NCI-H2227 (cell line): Measurements from ENCODE around the gene SHKBP1.
"Not testable (repeated sequence)": the region's sequence is repeated elsewhere in the genome, so short reads cannot be mapped to it uniquely, and the experiment has no call there.

Source experiments
- DNase-seq: peaks from one replicate; lab custom pipeline; 2025; ENCODE audit not compliant: unreplicated experiment; lab: John Stamatoyannopoulos, UW

The SHKBP1 gene

DNA sequence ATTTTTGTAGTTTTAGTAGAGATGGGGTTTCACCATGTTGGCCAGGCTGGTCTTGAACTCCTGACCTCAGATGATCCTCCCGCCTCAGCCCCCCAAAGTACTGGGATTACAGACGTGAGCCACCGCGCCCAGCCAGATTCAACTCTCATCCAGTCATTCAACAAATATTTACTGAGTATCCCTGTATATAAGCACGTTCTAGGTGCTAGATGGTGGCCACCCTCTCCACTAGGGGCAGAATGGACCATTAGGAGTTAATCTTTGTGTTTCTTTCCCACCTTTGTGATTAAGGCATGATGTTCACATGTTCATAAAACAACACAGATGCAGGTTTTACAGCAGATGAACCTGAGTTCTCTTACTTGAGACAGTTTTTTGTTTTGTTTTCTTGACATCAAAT, 7.3 kb downstream of the SHKBP1 start:
- DNase-seq = no peak

DNA sequence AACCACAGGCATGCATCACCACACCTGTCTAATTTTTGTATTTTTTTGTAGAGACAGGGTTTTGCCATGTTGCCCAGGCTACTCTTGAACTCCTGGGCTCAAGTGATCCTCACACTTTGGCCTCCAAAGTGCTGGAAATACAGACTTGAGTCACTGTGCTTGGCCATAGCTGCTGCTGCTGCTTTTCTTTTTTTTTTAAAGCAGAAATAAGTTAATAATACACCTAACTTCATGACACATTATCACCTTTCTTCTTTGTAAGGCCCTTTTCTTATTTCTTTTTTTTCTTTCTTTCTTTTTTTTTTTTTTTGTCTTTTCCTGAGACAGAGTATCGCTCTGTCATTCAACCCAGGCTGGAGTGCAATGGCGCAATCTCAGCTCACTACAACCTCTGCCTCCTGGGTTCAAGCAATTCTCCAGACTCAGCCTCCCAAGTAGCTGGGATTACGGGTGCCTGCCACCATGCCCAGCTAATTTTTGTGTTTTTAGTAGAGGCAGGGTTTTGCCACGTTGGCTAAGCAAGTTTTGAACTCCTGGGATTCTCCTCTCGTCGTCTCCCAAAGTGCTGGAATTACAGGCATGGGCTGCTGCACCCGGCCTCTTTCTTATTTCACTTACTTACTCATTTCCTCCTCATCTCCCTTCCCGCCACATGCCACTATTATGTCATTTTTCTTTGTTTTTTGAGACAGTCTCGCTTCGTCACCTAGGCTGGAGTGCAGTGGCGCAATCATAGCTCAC, 8.7 kb downstream of the SHKBP1 start:
- no peak for DNase-seq

DNA sequence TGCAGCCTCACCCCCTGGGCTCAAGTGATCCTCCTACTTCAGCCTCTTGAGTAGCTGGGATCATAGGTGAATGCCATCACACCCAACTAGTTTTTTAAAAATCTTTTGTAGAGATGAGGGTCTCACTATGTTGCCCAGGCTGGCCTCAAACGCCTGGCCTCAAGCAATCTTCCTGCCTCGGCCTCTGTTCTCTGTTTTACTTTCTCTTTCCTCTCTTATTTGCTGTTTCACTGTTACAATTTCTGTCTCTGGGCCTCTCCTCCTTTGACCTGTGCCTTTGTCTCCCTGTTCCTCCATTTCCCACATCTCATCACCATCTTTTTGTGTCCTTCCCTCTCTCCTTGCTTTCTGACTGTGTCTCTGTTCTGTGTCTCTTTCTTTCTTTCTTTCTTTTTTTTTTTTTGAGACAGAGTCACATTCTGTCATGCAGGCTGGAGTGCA, 9.3 kb downstream of the SHKBP1 start:
- DNase-seq = no peak

DNA sequence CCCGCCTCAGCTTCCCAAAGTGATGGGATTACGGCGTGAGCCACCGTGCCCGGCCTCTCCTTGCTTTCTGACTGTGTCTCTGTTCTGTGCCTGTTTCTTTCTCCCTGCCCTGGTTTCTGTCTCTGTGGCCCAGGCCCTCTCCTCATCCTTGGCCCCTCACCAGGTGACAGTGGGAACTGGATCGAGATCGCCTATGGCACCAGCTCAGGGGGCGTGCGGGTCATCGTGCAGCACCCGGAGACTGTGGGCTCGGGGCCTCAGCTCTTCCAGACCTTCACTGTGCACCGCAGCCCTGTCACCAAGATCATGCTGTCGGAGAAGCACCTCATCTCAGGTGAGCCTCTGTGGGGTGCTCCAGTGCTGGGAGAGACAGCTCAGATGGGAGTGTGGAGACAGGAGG, 9.9 kb downstream of the SHKBP1 start:
- no peak for DNase-seq

DNA sequence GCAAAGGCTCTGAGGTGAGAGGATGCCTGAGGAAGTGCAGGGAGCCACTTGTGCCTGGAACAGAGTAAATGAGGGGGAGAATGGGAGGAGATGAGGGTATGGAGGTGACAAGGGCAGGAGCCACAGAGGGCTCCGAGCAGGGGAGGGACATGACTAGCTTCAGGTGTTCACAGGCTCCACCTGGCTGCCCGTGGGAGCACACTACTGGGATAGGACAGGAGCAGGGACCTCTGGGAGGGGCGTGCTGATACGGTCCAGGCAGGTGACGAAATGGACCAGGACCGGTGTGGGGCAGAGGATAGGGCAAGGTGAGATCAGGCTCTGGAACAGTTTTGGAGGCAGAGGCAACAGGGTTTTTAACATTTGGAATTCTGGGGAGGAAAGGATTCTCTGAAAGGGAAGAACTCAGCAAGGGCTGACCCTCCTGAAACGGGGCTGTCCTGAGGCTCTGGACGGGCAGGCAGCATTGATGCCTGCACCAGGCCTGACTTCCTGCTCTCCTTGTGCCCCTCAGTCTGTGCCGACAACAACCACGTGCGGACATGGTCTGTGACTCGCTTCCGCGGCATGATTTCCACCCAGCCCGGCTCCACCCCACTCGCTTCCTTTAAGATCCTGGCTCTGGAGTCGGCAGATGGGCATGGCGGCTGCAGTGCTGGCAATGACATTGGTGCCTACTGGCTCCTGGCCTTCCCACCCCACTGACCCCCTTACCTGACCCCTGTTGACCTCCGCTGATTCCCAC, 11.6 kb downstream of the SHKBP1 start:
- no peak for DNase-seq

DNA sequence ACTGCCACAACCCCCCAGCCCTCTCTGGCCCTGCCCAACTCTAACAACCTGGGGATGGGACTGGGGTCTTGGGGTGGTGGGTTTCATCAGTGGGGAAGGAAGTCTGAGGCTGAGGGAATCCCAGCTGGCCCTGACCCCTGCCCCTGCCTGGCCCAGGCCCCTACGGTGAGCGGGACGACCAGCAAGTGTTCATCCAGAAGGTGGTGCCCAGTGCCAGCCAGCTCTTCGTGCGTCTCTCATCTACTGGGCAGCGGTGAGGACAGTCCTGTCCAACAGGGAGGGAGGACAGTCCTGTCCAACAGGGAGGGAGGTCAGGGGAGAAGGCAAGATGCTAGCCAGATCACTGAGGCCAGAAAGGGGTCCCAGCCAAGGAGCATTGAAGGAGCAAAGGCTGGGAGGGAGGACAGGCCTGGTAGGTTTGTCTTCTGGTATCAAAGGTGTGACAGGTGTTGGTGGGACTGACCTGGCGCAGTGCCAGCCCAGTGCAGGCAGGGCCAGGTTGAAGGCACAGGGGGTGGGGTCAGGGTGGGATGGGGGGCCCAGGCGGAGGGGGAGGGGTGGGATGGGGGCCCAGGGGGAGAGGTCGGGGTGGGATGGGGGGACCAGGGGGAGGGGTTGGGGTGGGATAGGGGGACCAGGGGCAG, 12.4 kb downstream of the SHKBP1 start:
- no peak for DNase-seq

DNA sequence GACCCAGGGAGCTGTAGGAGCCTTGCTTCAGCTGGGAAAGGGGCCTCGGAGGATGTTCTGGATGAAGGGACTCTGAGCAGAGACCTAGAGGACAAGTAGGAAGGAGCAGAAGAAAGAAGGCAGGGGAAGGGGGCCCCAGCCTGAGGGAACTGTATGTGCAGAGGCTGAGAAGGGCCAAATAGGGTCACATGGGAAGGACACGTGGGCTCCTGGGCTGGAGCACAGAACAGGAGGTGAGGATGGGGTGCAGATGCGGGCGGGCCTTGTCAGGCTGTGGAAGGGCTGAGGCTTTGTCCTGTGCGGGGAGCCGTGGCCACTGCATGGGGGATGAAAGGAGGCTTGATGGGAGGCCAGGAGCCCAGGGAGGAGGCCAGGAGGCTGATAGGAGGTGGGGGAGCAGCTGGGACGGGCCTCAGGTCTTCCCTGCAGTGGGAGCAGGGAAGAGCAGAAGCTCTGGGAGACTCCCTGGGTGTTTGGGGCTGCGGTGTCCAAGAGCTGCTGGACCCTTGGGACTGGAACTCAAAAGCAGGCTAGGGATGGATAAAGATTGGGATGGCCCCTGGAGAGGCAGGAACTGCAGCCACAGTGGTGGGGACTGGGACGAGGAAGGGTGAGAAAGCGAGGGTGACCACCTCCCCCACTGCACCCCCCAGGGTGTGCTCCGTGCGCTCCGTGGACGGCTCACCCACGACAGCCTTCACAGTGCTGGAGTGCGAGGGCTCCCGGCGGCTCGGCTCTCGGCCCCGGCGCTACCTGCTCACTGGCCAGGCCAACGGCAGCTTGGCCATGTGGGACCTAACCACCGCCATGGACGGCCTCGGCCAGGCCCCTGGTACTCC, 13.1 kb downstream of the SHKBP1 start:
- no peak for DNase-seq

DNA sequence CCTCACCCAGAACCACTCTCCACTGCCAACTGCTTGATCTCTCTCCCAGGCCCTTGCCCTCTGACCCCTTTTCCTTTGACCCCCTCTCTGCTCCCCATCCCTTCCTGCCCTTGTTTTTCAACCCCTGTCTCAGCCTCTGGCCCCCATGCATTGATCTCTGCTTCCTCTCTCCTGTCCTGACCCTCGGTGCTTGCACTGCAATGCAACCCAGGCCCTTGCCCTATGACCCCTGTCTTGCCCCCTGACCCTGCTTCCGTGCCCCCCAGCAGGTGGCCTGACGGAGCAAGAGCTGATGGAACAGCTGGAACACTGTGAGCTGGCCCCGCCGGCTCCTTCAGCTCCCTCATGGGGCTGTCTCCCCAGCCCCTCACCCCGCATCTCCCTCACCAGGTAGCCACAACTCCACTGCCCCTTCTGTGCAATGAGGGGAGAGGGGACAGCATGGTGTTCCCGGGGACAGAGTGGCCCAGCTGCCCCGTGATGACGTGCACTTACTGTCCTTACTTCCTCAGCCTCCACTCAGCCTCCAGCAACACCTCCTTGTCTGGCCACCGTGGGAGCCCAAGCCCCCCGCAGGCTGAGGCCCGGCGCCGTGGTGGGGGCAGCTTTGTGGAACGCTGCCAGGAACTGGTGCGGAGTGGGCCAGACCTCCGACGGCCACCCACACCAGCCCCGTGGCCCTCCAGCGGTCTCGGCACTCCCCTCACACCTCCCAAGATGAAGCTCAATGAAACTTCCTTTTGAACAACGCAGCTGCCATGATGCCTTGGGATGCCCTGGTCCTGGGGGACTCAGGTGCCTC, 14.0 kb downstream of the SHKBP1 start:
- DNase-seq = no peak

DNA sequence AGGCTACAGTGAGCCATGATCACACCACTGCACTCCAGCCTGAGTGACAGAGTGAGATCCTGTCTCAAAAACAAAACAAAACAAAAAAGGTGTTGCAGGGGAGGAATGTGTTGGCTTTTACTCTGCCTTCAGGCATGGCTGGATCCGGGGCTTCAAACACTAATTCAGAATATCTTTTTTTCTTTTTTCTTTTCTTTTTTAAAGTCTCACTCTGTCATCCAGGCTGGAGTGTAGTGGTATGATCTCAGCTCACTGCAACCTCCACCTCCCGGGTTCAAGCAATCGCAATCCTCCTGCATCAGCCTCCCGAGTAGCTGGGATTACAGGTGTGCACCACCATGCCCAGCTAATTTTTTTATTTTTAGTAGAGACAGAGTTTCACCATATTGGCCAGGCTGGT, 15.1 kb downstream of the SHKBP1 start:
- not testable (repeated sequence) for DNase-seq

DNA sequence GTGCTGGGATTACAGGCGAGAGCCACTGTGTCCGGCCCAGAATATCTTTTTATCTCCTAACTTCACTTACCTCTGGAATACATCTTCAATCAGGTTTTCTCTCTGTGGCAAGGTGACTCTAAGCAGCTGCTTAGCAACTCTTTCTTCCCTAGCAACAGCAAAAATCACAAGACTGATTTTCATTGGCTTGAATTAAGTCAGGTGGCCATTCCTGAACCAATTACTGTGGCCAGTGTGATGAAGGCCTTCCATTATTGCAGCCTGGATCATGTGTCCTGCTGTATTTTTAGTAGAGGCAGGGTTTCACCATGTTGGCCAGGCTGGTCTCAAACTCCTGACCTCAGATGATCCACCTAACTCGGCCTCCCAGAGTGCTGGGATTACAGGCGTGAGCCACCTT, 15.5 kb downstream of the SHKBP1 start:
- peak; percentile 90 for DNase-seq

DNA sequence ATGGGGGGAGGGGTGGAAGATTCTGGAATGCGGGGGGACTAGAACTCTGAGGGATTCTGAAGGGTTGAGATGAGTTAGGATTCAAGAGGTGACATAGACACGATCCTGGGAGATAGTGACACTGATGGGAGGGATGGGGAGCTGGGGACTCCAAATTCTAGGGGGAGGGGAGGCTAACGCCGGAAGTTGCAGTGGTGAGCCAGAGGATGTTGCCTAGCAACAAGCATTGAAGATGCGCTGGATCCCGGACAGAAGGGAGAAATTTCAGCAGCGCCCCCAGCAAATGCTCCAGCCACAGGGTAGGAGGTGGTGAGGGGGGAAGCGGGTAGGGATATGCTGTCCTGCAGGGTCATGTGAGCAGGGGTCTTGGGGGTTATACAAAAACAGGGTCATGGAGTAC, 17.6 kb downstream of the SHKBP1 start:
- DNase-seq = peak; percentile 90

DNA sequence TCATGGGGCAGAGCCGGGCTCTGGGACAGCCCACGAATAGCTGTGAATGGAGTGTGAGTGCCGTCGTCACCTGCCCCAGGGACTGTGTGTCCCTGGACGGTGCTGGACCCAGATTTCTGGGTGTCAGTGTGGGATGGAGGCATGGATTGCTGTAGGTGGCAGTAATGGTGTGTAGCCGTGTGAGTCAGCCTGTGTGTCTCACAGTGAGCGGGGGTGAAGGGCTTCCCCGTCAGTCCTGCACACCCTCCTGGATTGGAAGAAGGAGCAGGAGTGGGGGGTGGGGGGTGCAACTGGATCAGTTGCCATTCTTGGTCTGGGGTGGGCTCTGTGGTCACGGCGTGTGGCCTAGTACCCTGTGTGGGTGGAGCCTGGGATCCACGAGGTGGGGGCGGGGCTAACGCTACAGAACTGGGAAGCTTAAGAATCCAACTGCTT, 18.0 kb downstream of the SHKBP1 start:
- DNase-seq = peak; percentile 84

DNA sequence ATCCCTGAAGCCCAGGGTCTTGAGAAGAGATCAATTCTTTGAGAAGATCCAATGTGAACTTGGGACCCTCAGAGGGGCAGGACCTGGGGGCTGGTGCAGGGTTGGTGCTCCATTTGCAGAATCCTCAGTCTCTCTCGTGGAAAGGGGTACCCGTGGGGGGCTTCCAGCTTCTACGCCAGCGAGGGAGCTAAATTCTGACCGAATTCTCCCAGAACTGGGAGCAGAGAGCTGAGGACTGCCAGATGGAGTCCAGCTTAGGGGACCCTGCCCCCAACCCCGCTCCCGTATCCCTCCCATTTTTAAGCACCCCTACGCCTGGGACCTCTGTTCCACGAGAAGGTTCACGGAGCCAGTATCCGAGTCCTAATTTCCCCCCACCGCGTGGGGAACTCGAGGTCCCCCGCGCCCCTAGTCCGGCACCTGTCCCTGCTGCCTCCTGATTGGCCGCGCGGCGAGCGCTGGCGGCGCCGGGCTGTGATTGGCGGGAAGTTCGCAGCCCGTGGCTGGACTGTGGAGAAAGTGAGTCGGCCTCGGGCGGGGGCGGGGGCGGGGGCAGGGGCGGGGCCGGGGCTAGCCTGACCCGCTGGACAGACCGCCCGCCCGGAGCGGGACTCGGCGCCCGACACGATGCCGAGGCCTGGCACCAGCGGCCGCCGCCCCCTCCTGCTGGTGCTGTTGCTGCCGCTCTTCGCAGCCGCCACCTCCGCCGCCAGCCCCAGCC, 20.1 kb downstream of the SHKBP1 start:
- DNase-seq = peak; percentile 86

DNA sequence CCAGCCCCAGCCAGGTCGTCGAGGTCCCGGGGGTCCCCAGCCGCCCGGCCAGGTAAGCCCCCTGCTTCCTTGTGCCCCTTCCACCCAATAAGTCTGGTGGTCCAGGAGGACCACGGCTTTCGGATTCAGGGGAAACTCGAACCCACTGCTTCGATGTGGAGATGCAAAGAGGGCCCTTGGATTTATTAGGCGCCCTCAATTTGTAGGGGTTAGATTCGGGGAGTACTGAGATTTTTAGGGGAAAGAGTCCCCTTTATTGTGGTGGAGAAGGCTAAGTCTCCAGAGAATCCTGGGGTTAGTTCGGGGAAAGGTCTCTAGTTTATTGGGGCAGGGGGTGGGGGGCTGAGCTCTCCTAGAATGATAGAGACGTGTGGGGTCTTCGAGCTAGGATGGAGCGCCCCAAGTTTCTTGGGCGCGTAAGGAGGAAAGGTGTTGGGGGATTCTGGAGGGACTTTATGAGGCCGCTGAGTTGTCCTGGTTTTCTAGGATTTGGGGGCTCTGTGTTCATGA, 20.7 kb downstream of the SHKBP1 start:
- DNase-seq = no peak

DNA sequence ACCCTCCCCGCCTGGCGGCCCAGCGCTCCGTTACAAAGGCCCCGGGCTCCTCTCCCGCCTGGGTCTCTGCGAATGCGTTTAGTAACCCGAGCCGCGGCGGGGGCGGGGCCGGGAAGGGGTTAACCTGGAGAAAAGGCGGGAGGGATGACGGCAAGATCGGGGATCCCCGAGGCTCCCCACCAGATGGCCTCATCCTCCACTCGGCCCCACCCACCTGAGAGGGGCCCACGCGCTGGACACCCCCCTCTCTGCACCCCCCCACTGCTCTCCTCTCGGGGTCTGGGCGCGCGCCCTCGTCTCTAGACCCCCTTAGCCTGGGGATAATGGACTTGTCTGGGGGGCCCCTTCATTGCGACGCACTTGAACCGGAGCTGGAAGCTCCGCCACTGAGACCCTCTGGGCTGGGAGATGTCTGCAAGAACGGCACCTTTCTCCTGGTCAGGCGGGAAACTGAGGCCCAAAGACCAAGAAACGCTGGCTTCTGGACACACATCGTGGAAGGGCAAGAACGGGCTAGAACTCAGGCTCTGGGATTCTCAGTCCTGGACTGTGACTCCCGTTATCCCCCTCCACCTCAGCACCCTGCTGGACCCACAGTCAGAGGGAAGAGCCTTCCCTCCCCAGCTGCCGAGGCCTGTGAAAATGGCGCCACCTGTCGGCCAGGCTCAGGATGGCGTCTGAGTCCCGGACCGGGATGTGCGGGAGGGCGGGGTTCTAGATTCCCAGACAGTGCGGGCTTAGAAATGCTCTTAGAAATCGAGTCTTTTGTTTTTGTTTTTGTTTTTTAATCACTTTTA, 21.6 kb downstream of the SHKBP1 start:
- DNase-seq = peak; percentile 99

DNA sequence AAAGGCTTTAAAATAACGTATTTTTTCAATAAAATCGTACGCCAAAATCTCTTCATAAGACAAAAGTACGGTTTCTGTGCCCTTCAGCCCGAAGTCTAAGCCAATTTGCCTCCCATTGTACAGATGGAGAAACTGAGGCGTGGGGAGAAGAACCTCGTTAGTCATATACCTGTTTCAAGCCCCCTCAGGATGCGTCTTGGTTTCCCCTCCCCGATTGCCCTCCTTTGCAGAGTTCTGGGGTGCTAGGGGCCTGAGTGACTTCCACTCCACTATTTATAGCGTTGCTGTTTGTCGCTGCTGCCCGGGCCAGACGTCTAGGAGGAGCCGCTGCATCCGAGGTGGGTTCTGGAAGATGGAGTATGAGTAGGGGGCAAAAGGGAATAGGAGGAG, 22.2 kb downstream of the SHKBP1 start:
- DNase-seq = no peak

DNA sequence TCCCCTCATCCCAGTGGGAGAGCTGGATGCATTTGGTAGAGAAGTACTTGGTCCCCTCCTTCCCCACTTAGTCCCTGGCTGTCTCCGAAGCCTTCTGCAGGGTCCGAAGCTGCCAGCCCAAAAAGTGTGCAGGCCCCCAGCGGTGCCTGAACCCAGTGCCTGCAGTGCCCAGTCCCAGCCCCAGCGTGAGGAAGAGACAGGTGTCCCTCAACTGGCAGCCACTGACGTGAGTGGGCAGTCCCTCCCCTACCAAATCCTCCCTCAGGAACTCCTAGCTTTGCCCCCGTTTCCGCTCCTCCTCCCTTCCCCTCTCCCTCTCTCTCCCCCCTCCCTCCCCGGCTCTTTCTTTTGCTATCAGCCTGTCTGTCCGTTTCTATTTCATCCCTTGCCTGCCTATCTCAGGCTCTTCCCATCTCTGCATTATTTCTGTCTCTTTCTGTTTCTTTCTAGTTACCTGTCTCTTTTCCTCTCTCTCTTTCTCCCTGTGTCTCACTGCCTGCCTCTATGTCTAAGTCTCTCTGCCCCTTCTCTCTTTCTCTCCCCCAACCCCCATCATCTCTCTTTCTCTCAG, 22.7 kb downstream of the SHKBP1 start:
- no peak for DNase-seq

DNA sequence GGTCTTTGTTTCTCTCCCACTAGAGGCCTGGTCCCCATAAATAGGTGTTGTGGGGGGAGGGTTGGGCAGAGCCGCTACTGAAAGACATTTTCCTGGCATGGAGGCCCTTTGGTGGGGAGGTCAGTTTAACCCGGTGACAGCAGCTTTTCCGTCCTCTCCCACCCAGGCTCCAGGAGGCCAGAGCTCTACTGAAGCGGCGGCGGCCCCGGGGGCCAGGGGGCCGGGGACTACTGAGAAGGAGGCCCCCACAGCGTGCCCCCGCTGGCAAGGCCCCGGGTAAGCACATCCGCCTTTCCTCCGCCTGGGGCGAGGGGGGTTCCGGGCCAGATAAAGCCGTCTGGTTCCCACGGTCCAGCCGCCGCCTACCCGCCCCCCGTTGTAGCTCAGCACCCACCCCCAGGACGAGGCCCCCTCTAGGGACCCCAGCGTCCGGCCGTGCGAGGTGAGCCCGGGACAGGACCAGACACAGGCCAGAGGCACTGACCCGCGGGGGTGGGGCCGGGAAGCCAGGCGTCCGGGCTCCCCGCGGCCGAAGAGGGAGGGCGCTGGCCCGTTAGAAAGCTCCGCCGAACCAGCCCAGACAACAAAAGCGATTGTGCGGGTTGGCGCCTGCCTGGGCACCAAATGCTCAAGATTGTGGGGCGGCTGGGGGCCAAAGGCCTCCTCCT, 23.4 kb downstream of the SHKBP1 start:
- DNase-seq = no peak
